HEK293 (cell line): ENCODE measurements around the gene PRSS23.
"Not testable (repeated sequence)": the region's sequence is repeated elsewhere in the genome, so short reads cannot be mapped to it uniquely, and the experiment has no call there.

Experiments
- CTCF ChIP-seq: fragments of 450-650 bp; formaldehyde crosslinking; IDR thresholded peaks from 2 replicates; pipeline ENCODE4 v1.5.1; 2016; ENCODE audit warnings: missing biosample characterization, missing genetic modification characterization
- HOXA7 ChIP-seq: sonication (generic); formaldehyde crosslinking; IDR thresholded peaks from 2 replicates; pipeline ENCODE4 v1.8.1; 2022; ENCODE audit warnings: missing genetic modification reagents, borderline replicate concordance
- KLF10 ChIP-seq: fragments of 450-650 bp; IDR thresholded peaks from 2 replicates; pipeline ENCODE4 v1.5.1; 2018; ENCODE audit warnings: missing biosample characterization, mild to moderate bottlenecking, missing genetic modification characterization
- YY1 ChIP-seq: fragments of 450-650 bp; formaldehyde crosslinking; IDR thresholded peaks from 2 replicates; pipeline ENCODE4 v1.5.1; 2018; ENCODE audit warnings: missing biosample characterization, missing genetic modification characterization
- ZBTB1 ChIP-seq: fragments of 450-650 bp; formaldehyde crosslinking; IDR thresholded peaks from 2 replicates; pipeline ENCODE4 v1.5.1; 2016; ENCODE audit warnings: missing biosample characterization, missing genetic modification characterization
- ZNF221 ChIP-seq: fragments of 450-650 bp; formaldehyde crosslinking; IDR thresholded peaks from 2 replicates; pipeline ENCODE4 v1.5.1; 2017; ENCODE audit warnings: missing biosample characterization, missing genetic modification characterization, borderline replicate concordance
- ZNF660 ChIP-seq: fragments of 450-650 bp; IDR thresholded peaks from 2 replicates; pipeline ENCODE4 v1.5.1; 2018; ENCODE audit warnings: missing biosample characterization, mild to moderate bottlenecking, missing genetic modification characterization
- ZNF707 ChIP-seq: fragments of 450-650 bp; formaldehyde crosslinking; IDR thresholded peaks from 2 replicates; pipeline ENCODE4 v1.5.1; 2016; ENCODE audit warnings: missing biosample characterization, missing genetic modification characterization

- TF ChIP-seq HOXA7 (CRISPR knock-in tag); YY1; CTCF (tag by site-specific recombination); KLF10; ZNF660 (tag by site-specific recombination); ZNF221 (tag by site-specific recombination); ZNF707 (tag by site-specific recombination); ZBTB1 (tag by site-specific recombination): not testable (repeated sequence)
These were observed 23.8 kb downstream of the PRSS23 start for GRCh38 chr11:86824139-86824538.
